RWPE1 (cell line): ENCODE results near the gene GNG2.

ENCODE experiments used
- CTCF ChIA-PET: fragments of 350-600 bp; sonication (Branson Sonifier 250); formaldehyde crosslinking; extraction: SDS; loops from one replicate; lab custom pipeline; 2021; lab: Yijun Ruan, JAX
- POLR2A ChIA-PET: fragments of 400-600 bp; formaldehyde crosslinking; extraction: SDS; loops from one replicate; lab custom pipeline; 2020; ENCODE audit warnings: antibody characterized with exemption; ENCODE audit not compliant: low non-redundant PET; lab: Yijun Ruan, JAX
- DNase-seq: peaks from one replicate; pipeline ENCODE4 v3.0.0; 2012; ENCODE audit warnings: low spot score
- H3K27ac ChIP-seq: fragments of 450-650 bp; 2 replicates; pipeline ENCODE4 v1.5.1; 2017
- TF ChIP-seq, protein P1 (sequence below): fragments of 450-650 bp; conservative IDR thresholded peaks from 2 replicates; pipeline ENCODE4 v1.5.1; 2017; ENCODE audit warnings: low read depth, mild to moderate bottlenecking

The GNG2 gene

DNA sequence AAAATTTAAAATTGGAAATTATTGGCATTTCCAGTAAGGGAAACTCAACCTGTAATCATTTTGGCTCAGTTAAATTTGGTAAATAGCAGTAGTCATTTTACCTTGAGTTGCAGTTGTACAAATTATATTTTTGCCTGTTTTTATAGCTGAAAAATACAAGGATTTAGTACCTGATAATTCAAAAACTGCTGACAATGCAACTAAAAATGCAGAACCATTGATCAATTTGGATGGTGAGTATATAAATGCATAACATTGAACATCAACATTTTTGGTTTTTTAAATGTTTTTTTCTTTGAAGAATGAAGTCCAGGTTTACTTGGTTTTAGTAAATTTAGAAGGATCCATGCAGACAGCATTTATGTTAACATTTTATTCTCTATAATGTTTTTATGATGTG is 137.9 kb downstream of the GNG2 start:
- no peak overlapping the region for H3K27ac ChIP-seq
- CTCF ChIA-PET, result no interaction called here
- POLR2A ChIA-PET, result no interaction called here
- no peak for DNase-seq
- TF ChIP-seq, protein P1, sequence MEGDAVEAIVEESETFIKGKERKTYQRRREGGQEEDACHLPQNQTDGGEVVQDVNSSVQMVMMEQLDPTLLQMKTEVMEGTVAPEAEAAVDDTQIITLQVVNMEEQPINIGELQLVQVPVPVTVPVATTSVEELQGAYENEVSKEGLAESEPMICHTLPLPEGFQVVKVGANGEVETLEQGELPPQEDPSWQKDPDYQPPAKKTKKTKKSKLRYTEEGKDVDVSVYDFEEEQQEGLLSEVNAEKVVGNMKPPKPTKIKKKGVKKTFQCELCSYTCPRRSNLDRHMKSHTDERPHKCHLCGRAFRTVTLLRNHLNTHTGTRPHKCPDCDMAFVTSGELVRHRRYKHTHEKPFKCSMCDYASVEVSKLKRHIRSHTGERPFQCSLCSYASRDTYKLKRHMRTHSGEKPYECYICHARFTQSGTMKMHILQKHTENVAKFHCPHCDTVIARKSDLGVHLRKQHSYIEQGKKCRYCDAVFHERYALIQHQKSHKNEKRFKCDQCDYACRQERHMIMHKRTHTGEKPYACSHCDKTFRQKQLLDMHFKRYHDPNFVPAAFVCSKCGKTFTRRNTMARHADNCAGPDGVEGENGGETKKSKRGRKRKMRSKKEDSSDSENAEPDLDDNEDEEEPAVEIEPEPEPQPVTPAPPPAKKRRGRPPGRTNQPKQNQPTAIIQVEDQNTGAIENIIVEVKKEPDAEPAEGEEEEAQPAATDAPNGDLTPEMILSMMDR, result no peak

DNA sequence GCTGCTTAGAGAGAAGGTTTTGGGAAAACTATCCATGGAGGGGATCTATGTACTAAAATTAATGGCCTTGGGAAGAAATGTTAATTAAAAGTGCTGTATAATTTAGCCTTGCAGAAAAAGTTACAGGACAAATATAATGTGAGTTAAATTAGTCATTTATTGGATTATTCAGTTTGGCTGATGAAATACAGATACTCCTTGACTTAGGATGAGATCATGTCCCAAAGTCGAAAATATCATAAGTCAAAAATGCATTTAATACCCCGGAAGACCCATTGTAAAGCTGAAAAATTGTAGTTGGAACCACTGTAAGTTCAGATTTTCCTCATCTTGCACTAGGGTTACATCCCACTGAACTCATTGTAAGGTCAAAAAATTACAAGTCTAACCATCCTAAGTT is 138.7 kb downstream of the GNG2 start:
- DNase-seq, result no peak
- ChIA-PET CTCF (interaction anchor here (0.6 kb wide), 1 partner anchor 138 kb away, joined by 4 read pairs; no protein-coding TSS in a partner anchor), POLR2A (no interaction called here)
- no peak overlapping the region for H3K27ac ChIP-seq
- TF ChIP-seq, protein P1, result no peak

DNA sequence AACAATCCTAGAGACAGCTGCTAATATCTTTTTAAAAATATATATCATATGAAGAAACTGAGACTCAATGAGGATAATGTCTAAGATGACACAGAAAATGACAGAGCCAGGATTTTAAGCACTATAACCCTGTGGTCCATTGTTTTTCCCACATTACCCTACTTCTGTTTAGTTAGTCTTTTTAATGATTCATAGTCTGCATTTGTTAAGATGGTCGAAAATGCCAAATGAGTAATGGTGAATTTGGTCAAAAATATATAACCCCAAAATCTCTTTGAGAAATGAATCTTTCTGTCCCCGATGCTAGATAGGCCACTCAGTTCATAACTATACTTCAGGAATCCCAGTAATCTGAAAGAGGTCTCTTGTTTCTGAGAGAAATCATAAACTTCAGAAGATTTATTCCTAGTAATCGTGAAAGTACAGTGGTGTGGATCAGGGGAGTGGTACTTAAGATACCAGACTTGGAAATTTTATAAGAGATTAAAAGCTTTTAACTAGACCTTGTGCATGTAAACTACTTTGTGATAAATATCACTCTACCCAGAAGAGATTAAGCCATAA is 139.7 kb downstream of the GNG2 start:
- ChIA-PET POLR2A (no interaction called here), CTCF (interaction anchor here (1.1 kb wide), 1 partner anchor 10 kb away, joined by 3 read pairs; no protein-coding TSS in a partner anchor)
- H3K27ac ChIP-seq, result no peak overlapping the region
- no peak for DNase-seq
- TF ChIP-seq, protein P1, result no peak

DNA sequence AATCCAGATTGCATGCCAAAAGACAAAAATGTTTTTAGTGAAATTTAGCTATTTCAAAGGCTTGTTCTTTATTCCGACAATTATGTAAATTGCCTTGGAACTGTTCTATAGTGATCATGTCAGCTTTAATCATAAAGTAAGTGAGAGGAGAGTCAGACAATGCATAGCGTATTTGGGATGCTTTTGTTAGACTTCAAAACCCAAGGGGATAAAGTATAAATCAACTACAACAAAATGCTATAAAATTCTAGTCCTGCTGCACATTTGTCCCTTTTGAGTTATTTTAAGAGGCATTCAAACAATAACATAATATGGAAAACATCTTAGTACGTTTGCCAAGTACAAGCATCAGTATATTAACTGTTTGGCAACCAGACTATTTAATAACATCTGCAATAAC is 140.3 kb downstream of the GNG2 start:
- no peak for DNase-seq
- H3K27ac ChIP-seq, result no peak overlapping the region
- ChIA-PET POLR2A (no interaction called here), CTCF (interaction anchor here (1.1 kb wide), 1 partner anchor 10 kb away, joined by 3 read pairs; no protein-coding TSS in a partner anchor)
- TF ChIP-seq, protein P1, result no peak

DNA sequence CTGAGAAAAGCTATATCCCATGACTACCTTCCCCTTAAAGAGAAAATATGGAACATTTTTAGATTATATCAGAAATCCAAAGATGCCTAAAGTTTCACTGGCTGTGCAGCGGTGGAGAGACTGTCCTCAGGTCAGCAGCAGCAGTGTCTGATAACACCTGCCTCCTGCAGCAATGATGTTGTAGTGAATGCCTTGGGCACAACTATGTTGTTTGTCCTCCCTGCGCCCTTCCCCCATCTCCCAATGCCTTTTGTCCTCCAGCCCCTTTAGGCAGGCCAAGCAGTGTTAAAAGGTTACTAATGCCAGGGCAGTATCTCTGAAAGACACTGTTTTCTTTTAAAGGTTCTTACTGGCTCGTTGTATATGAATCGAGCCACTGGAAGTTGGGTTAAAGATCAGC is 142.1 kb downstream of the GNG2 start:
- no peak for DNase-seq
- POLR2A ChIA-PET, result interaction anchor here (0.5 kb wide), 1 partner anchor 19 kb away, joined by 4 read pairs; no protein-coding TSS in a partner anchor
- TF ChIP-seq, protein P1, result no peak
- H3K27ac ChIP-seq, result 0 out of 2 replicates have a peak overlapping the region, but pooled peaks have one; percentile 14
- CTCF ChIA-PET, result no interaction called here

DNA sequence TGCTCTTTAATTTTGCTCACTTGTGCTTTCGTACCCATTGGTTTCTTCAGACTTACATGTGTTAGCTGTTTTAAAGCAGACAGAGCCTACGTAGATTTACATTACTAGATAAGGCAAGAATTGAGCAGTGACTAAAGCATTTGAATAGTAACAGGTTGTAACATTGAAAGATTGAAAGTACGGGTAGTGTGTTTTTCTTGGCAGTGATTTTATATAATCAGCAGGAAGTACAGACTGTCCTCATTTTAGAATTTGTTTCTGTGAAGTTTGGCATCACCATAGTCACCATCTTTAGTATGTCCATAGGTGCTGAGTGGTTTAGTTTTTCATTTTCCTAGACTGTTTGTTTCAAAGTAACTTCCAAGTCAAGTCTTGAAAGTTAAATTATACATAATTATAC is 142.9 kb downstream of the GNG2 start:
- CTCF ChIA-PET, result no interaction called here

More for the DNA sequence above, 142.9 kb downstream of the GNG2 start:
- DNase-seq, result no peak
- POLR2A ChIA-PET, result no interaction called here
- H3K27ac ChIP-seq, result no peak overlapping the region
- TF ChIP-seq, protein P1, result no peak
